ENCODE results near the gene MARVELD3. TPM values are rescaled to one million over a fixed set of nuclear protein-coding genes. Genes with fewer than 3 reads are reported as not detected.
"Not testable (repeated sequence)": the region's sequence is repeated elsewhere in the genome, so short reads cannot be mapped to it uniquely, and the experiment has no call there.

MARVELD3 gene
- total and polyA plus RNA-seq, 2 donors from 2014 or later = 10.3 to 10.6 TPM

GRCh38 chr16:71594000-71594646 lies 31.9 kb upstream of the MARVELD3 start:
- Histone ChIP-seq H3K27ac (ENCODE audit: low read depth in 2 of 2, low read length in 2 of 2) (no peak overlapping the region), H3K4me1 (ENCODE audit: control insufficient read depth in 2 of 3, insufficient read depth in 2 of 3, low read depth in 1 of 3, low read length in 3 of 3) (no peaks in the 10 kb centered on the region), H3K9me3 (ENCODE audit: control insufficient read depth in 2 of 3, insufficient read depth in 1 of 3, low read length in 3 of 3) (no peaks in the 10 kb centered on the region), H3K9ac (ENCODE audit: low read length in 3 of 3) (no peak overlapping the region), H3K36me3 (ENCODE audit: control insufficient read depth in 2 of 3, insufficient read depth in 3 of 3, low read length in 3 of 3) (no peaks in the 10 kb centered on the region), H3K27me3 (ENCODE audit: control insufficient read depth, insufficient read depth, low read length) (no peaks in the 10 kb centered on the region), H3K4me3 (ENCODE audit: low read length in 3 of 3) (no peak overlapping the region)
- no peak for TF ChIP-seq CTCF (IDR thresholded peaks at IDR 0.05; ENCODE audit: borderline replicate concordance, extremely low read depth, insufficient read depth)
- no peak for DNase-seq
- no peak for FAIRE-seq
- intact Hi-C loops (cut with DNase I) = no loop called here

GRCh38 chr16:71595340-71595826 lies 30.6 kb upstream of the MARVELD3 start:
- H3K27me3 ChIP-seq (ENCODE audit: control insufficient read depth, insufficient read depth, low read length); H3K36me3 ChIP-seq (ENCODE audit: control insufficient read depth in 2 of 3, insufficient read depth in 3 of 3, low read length in 3 of 3); DNase-seq; FAIRE-seq; H3K27ac ChIP-seq (ENCODE audit: low read depth in 2 of 2, low read length in 2 of 2); H3K4me1 ChIP-seq (ENCODE audit: control insufficient read depth in 2 of 3, insufficient read depth in 2 of 3, low read depth in 1 of 3, low read length in 3 of 3); H3K4me3 ChIP-seq (ENCODE audit: low read length in 3 of 3); H3K9me3 ChIP-seq (ENCODE audit: control insufficient read depth in 2 of 3, insufficient read depth in 1 of 3, low read length in 3 of 3); intact Hi-C loops (cut with DNase I); H3K9ac ChIP-seq (ENCODE audit: low read length in 3 of 3): not testable (repeated sequence)

GRCh38 chr16:71598426-71598825 lies 27.6 kb upstream of the MARVELD3 start:
- H3K4me3 ChIP-seq (ENCODE audit: low read length in 3 of 3); FAIRE-seq; H3K9ac ChIP-seq (ENCODE audit: low read length in 3 of 3); H3K36me3 ChIP-seq (ENCODE audit: control insufficient read depth in 2 of 3, insufficient read depth in 3 of 3, low read length in 3 of 3); H3K4me1 ChIP-seq (ENCODE audit: control insufficient read depth in 2 of 3, insufficient read depth in 2 of 3, low read depth in 1 of 3, low read length in 3 of 3); H3K27me3 ChIP-seq (ENCODE audit: control insufficient read depth, insufficient read depth, low read length); DNase-seq; intact Hi-C loops (cut with DNase I); H3K27ac ChIP-seq (ENCODE audit: low read depth in 2 of 2, low read length in 2 of 2); H3K9me3 ChIP-seq (ENCODE audit: control insufficient read depth in 2 of 3, insufficient read depth in 1 of 3, low read length in 3 of 3): not testable (repeated sequence)

GRCh38 chr16:71600822-71601221 lies 25.2 kb upstream of the MARVELD3 start:
- Histone ChIP-seq H3K27me3 (ENCODE audit: control insufficient read depth, insufficient read depth, low read length) (no peaks in the 10 kb centered on the region), H3K4me1 (ENCODE audit: control insufficient read depth in 2 of 3, insufficient read depth in 2 of 3, low read depth in 1 of 3, low read length in 3 of 3) (no peaks in the 10 kb centered on the region), H3K36me3 (ENCODE audit: control insufficient read depth in 2 of 3, insufficient read depth in 3 of 3, low read length in 3 of 3) (no peaks in the 10 kb centered on the region), H3K9me3 (ENCODE audit: control insufficient read depth in 2 of 3, insufficient read depth in 1 of 3, low read length in 3 of 3) (no peaks in the 10 kb centered on the region), H3K4me3 (ENCODE audit: low read length in 3 of 3) (no peak overlapping the region), H3K27ac (ENCODE audit: low read depth in 2 of 2, low read length in 2 of 2) (no peak overlapping the region), H3K9ac (ENCODE audit: low read length in 3 of 3) (no peak overlapping the region)
- DNase-seq (no peak), FAIRE-seq (no peak)
- intact Hi-C loops (cut with DNase I) = no loop called here
- TF ChIP-seq CTCF (IDR thresholded peaks at IDR 0.05; ENCODE audit: borderline replicate concordance, extremely low read depth, insufficient read depth) = no peak
